Fibroblast of the aortic adventitia (primary cell): ENCODE results near the gene ICE1. TPM values are rescaled to one million over a fixed set of nuclear protein-coding genes. Genes with fewer than 3 reads are reported as not detected.
"Not testable (repeated sequence)": the region's sequence is repeated elsewhere in the genome, so short reads cannot be mapped to it uniquely, and the experiment has no call there.

Source experiments
- DNase-seq: peaks from one replicate; pipeline ENCODE4 v3.0.0-alpha.2; 2010; ENCODE audit warnings: low read depth
- H3K4me3 ChIP-seq: 2 replicates; pipeline ENCODE4 v1.5.1; 2011; ENCODE audit warnings: low read depth, mild to moderate bottlenecking, control low read depth, low read length, moderate library complexity
- CTCF ChIP-seq: IDR thresholded peaks from 2 replicates; pipeline ENCODE4 v1.5.1; 2011; ENCODE audit warnings: mild to moderate bottlenecking, low read length, control low read depth, inconsistent platforms; ENCODE audit not compliant: insufficient read depth
- total RNA-seq: library from RNA; depleted of rRNA; stranded (reverse); fragments of >200 nt; gene quantifications from 2 replicates; pipeline ENCODE4 v1.2.3, GENCODE V29; 2012; ENCODE audit warnings: low replicate concordance

ICE1 gene
- total RNA-seq, 1 donor = 34.6 TPM

DNA sequence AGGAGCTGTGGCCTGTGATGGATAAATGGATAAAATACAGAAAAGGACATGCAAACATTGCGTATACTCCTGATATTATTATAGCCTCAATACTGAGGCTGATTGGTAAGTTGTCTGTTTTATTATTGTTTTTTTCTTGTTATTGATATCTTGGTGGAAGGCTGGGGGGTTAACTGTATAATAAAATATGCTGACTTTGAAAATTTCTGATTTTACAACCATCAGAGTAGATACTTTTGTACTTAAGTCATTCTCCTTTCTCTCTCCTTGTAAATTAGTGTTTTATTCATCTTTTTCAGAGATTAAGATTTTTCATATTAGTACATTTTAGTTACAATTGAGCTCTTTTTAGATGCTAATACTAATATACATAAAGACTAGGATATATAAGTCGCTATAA lies 53.5 kb downstream of the ICE1 start:
- no peak for TF ChIP-seq CTCF
- DNase-seq = no peak
- H3K4me3 ChIP-seq = no peak overlapping the region

DNA sequence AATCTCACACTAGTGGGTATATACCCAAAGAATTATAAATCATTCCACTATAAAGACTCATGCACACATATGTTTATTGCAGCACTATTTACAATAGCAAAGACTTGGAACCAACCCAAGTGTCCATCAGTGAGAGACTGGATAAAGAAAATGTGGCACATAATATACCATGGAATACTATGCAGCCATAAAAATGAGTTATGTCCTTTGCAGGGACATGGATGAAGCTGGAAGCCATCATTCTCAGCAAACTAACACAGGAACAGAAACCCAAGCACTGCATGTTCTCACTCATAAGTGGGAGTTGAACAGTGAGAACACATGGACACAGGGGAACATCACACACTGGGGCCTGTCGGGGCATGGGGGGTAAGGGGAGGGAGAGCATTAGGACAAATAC lies 57.1 kb downstream of the ICE1 start:
- not testable (repeated sequence) for H3K4me3 ChIP-seq, DNase-seq

- H3K4me3 ChIP-seq = no peak overlapping the region
- no peak for TF ChIP-seq CTCF
Observed at GRCh38 chr5:5480481-5481111, 58.1 kb downstream of the ICE1 start.

GRCh38 chr5:5481206-5481605 lies 58.7 kb downstream of the ICE1 start:
- H3K4me3 ChIP-seq = no peak overlapping the region
- DNase-seq = no peak
- TF ChIP-seq CTCF = no peak

More at GRCh38 chr5:5480481-5481111, 58.1 kb downstream of the ICE1 start:
- DNase-seq = no peak

DNA sequence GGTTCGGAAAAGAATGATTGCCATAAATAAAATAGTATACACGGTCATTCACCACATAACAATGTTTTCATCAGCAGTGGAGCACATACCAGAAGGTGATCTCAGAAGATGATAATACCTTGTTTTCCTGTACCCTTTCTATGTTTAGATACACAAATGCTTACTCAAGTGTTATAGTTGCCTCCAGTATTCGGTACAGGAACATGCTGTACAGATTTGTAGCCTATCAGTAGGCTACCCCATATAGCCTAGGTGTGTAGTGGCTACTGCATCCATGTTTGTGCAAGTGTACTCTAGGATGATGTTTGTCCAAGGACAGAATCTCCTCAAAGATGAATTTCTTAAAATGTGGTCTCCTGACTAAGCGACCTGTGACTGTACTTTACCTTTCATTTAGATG lies 59.2 kb downstream of the ICE1 start:
- no peak overlapping the region for H3K4me3 ChIP-seq
- no peak for DNase-seq
- TF ChIP-seq CTCF = no peak

GRCh38 chr5:5483350-5483749 lies 60.9 kb downstream of the ICE1 start:
- DNase-seq = no peak
- TF ChIP-seq CTCF = no peak
- H3K4me3 ChIP-seq = no peak overlapping the region

DNA sequence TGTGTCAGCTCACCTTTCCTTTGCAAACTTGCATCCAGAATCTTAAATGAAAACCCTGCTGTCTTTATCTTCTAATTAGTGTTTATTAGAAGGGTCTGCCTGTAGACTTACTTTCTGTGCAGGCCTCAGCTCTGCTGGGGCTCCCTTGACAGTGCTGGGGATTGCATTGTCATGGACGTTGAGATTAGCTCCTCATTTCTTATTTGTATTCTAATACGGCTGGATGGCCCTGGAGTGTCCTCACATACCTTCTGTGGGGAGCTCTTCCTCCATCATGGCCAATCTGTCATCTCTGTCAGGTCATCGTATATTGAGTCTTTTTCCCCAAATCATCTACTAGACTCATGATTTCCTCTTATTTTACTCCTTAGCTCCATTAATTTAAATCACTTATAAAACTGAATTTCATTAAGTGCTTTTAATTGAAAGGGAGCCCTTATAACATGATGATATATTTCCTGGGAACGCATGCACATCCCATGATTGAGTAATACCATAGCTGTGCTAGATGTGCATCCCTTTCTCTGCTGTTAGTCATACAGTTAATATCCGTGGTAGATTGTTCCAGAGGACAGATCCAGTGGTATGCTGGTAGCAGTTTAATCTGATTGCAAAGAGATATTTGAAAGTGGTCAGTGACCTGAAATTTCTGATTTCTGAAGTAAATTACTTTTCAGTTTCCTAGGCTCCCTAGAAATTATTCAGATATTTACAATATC lies 61.6 kb downstream of the ICE1 start:
- peak; percentile 12 for DNase-seq
- TF ChIP-seq CTCF = no peak
- no peak overlapping the region for H3K4me3 ChIP-seq
